Skeletal muscle tissue (tissue), 4 donors: ENCODE results near the gene SEPTIN5. TPM values are rescaled to one million over a fixed set of nuclear protein-coding genes. Genes with fewer than 3 reads are reported as not detected.

Source experiments
- H3K27ac ChIP-seq: one replicate; pipeline ENCODE4 v1.7.0; 2013; ENCODE audit warnings: mild to moderate bottlenecking, low read depth, low read length, inconsistent platforms
- H3K27me3 ChIP-seq, 3 donors: one replicate each; pipeline ENCODE4 v1.7.0; 2013; ENCODE audit warnings: low read length in 3 of 3; ENCODE audit not compliant: control insufficient read depth in 3 of 3, insufficient read depth in 3 of 3
- H3K36me3 ChIP-seq, 3 donors: one replicate each; pipeline ENCODE4 v1.7.0; 2013; ENCODE audit warnings: low read length in 3 of 3; ENCODE audit not compliant: control insufficient read depth in 3 of 3, insufficient read depth in 3 of 3
- H3K4me1 ChIP-seq, 3 donors: one replicate each; pipeline ENCODE4 v1.7.0; 2013; ENCODE audit warnings: low read length in 3 of 3, mild to moderate bottlenecking in 3 of 3; ENCODE audit not compliant: control insufficient read depth in 3 of 3, insufficient read depth in 3 of 3
- H3K4me3 ChIP-seq, 3 donors: one replicate each; pipeline ENCODE4 v1.7.0; 2013; ENCODE audit warnings: low read length in 3 of 3
- H3K9ac ChIP-seq, 3 donors: one replicate each; pipeline ENCODE4 v1.7.0; 2013; ENCODE audit warnings: low read length in 3 of 3, mild to moderate bottlenecking in 3 of 3, moderate library complexity in 2 of 3, low read depth in 1 of 3
- H3K9me3 ChIP-seq, 3 donors: one replicate each; pipeline ENCODE4 v1.7.0; 2013; ENCODE audit warnings: low read length in 3 of 3; ENCODE audit not compliant: control insufficient read depth in 3 of 3
- total RNA-seq: library from RNA; depleted of rRNA; stranded (reverse); fragments of >200 nt; gene quantifications from one replicate; pipeline ENCODE4 v1.2.3, GENCODE V29; 2014
- donor health status: Osteomylitis.

Gene SEPTIN5
- total RNA-seq, 1 donor from 2014 or later, result 28.7 TPM

DNA sequence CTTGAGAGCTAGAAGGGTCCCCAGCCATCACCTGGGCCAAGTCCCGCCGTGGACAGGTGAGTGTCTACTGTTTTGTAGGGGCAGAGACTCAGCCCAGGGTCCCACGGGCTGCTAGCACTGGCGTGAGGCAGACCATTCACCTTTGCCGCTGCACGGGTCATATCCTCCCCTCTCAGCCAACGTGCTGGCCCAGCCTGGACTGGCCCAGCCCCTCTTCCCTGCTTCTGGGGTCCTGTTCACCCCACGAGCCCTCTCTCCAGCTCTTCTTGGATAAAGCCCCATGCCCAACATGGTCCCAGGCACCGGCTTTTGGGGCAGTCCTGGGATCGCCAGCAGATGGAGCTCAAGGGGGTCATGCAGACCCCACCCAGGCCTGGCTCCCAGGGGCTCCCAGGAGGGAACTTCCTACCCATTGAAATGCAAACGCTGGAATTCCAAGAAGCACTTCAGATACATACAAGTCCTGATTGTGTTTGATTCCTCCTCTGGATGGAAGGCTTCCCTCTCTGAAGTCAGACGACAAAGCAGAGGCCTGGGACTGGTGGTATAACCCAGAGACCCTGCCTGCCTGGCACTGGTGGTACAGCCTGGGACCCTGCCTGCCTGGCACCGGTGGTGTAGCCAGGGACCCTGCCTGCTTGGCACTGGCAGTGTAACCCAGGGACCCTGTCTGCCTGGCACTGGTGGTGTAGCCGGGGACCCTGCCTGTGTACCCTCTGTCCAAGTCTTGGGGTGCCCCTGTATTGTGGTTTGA is 8.9 kb upstream of the SEPTIN5 start:
- Histone ChIP-seq H3K9ac (no peak overlapping the region), H3K4me3 (no peak overlapping the region), H3K4me1 (peaks cover 18 to 22% (median 21%) of the 10 kb centered on the region in 3 donors), H3K27me3 (peaks cover 0 to 21% (median 4%) of the 10 kb centered on the region in 3 donors), H3K27ac (no peak overlapping the region), H3K36me3 (no peaks in the 10 kb centered on the region), H3K9me3 (no peaks in the 10 kb centered on the region)

DNA sequence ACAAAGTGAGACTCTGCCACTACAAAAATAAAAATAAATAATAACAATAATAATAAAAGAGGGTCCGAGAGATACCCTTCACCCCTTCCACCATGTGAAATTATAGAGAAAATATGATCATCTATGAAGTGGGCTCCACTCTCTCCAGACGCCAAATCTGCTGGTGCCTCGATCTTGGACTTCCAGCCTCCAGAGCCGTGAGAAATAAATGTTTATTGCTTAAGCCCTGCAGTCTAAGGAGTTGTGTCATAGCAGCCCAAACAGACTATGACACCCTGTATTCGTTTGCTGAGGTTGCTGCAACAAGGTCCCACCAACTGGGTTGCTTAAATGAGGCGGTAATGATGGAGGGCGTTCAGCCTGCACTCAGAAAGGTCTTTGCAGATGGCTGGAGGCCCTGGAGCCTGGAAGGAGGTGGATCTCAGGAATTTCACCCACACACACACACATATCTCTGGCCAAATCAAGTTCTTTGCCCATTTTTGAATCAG is 7.6 kb upstream of the SEPTIN5 start:
- Histone ChIP-seq H3K9me3 (no peaks in the 10 kb centered on the region), H3K27me3 (peaks cover 0 to 21% (median 4%) of the 10 kb centered on the region in 3 donors), H3K27ac (no peak overlapping the region), H3K4me1 (peaks cover 18 to 22% (median 21%) of the 10 kb centered on the region in 3 donors), H3K4me3 (no peak overlapping the region), H3K36me3 (no peaks in the 10 kb centered on the region), H3K9ac (no peak overlapping the region)

DNA sequence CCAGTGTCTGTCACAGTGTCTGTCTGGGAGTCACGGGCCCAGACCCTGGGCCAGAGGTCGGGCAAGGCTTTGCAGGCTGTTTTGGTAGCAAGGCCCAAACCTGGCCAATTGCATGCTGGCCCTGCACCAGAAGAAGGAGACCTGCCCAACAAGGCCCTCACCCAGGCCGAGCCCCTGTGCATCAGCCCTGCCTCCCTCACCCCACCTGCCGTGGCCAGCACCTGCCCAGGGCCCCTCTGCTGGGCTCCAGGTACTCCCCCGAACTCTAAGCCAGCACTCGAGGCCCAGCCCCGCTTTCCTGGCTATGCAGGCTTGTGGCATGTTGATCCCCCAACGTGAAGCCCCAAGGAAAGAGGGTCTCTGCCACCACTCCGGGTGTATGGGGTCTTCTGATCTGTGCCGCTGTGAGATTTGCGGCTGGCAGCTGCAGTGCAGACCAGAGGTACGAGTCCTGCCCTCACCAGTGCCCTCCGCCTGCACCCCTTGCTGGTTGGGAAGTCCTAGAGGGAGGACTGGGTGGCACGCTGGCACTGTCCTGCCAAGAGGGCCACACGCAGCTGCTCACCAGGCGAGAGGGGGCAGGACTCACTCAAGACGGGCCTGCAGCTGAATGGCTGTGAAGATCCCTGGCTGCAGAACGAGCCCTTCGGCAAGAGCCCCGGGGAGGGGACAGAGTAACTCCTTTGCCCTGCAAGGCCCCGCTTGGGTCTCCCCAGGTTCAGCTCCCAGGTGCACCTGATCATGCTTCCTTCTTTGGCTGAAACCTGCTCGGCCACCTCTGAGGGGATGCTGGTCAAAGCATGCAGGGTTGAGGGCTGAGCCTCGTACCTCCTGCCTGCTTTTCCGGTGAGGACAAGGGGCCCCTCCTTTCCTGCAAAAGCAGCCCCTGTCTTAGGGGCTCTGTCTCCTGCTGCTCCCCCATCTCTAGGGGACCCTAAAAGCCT is 6.7 kb upstream of the SEPTIN5 start:
- Histone ChIP-seq H3K9me3 (no peaks in the 10 kb centered on the region), H3K27ac (no peak overlapping the region), H3K4me1 (peaks cover 18 to 22% (median 21%) of the 10 kb centered on the region in 3 donors), H3K9ac (peak overlapping the region in 1 of 3 donors; percentile 8), H3K4me3 (no peak overlapping the region), H3K36me3 (no peaks in the 10 kb centered on the region), H3K27me3 (peaks cover 0 to 19% (median 4%) of the 10 kb centered on the region in 3 donors)

DNA sequence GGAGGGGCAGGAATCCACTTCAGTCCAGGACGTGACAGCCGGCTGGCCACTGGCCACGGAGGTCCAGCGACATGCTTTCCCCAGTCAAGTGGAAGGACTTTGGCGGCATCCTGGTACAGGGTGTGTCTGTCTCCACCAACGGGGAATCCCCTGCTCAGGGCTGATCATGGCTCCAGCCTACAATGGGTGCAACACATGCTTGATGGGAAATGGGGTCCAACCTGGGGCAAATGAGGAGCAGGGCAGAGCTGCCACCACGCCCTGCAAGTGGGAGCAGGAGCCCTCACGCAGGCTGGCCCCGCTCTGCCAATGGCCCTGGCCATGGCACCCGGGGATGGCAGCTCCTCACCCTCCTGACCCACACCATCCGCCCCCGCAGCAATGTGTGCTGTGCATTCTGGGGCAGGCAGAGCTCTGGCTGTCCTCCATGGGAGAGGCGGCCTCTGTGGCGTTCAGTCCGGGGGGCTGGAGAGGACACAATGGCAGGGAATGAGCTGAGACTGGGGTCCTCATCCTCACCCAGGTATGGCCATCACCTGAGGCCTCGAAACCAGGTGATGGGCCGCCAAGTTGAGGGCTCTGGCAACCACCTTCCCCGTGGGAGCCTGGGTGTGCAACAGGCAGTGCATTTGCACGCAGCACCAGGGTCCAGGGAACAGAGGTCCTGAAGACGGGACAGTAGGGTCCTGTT is 5.8 kb upstream of the SEPTIN5 start:
- H3K27me3 ChIP-seq, result peaks cover 0 to 18% (median 4%) of the 10 kb centered on the region in 3 donors
- peak overlapping the region in 1 of 3 donors; percentile 40 for H3K9ac ChIP-seq
- H3K36me3 ChIP-seq, result no peaks in the 10 kb centered on the region
- no peak overlapping the region for H3K27ac ChIP-seq
- peak overlapping the region in 2 of 3 donors; percentile 9 to 29 for H3K4me3 ChIP-seq
- H3K9me3 ChIP-seq, result no peaks in the 10 kb centered on the region
- H3K4me1 ChIP-seq, result peaks cover 18 to 22% (median 21%) of the 10 kb centered on the region in 3 donors

DNA sequence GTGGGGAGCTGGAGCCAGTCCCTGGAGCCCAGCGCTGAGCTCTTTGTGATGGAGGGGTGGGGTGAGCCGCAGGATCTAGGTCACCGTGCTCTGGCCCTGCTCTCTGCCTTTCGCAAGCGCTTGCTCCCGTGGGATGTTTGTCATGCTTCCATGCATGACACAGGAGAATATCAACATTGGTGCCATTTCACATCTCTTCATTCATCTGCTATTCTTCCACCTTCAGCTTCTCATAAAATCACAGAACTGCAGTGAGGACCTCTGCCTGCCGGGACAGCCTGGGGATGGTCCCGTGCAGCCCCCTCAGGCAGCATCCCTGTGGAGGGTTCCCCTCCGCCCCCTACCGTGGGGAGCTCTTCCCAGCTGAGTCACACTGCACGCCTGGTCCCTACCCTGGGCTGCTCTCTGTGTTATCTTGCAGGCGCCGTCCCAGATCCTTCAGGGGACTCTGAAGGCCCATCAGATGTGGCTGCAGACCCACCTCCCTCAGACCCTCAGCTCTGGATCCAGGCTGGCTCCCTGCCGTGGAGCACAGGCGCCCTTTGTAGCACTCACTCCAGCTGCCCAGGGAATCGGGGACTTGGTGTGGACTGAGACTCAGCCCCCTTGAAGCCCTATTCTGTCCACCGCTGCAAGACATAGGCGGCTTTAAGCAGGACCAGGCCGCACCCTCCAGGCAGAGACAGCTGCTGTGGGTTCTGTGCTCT is 5.1 kb upstream of the SEPTIN5 start:
- Histone ChIP-seq H3K27me3 (peaks cover 0 to 20% (median 4%) of the 10 kb centered on the region in 3 donors), H3K36me3 (no peaks in the 10 kb centered on the region), H3K27ac (peak overlapping the region; percentile 3), H3K9ac (peak overlapping the region in 1 of 3 donors; percentile 33), H3K9me3 (no peaks in the 10 kb centered on the region), H3K4me1 (peaks cover 18 to 25% (median 21%) of the 10 kb centered on the region in 3 donors), H3K4me3 (peak overlapping the region in 2 of 3 donors; percentile 9 to 29)

DNA sequence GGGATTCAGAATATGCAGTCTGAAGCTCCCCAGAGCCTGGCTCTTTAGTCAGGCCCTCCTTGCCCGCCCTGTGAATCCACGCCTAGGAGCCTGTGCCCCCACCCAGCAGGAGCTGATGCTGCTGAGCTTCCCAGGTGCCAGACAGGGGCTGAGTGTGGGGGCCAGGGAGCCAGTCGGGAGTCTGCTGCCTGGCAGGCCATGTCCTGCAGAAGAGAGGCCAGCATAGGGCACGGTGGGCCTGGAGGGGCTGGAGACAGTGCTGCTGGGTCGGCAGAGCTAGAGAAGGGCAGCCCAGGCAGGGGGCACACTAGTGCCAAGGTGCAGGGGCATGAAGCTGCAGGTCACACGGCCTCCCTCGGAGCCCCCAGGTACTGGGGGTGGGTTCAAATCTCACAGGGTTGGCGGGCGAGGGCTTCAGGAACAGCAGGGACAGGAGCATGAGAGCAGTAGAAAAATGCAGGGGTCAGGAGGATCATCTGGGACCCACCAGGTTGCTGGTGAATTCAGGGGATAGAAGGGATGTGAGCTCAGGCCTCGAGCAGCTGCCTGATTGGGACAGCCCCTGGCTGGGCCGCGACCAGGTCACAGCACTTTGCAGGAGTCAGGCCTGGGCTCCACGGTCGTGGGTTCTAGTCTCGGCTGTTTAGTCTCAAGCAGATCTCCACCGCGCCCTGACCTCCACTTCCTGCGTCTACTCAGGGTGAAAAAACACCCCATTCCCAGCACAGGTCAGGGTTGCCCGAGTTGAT is 4.1 kb upstream of the SEPTIN5 start:
- H3K27ac ChIP-seq, result no peak overlapping the region
- H3K4me1 ChIP-seq, result peaks cover 23 to 31% (median 28%) of the 10 kb centered on the region in 3 donors
- no peaks in the 10 kb centered on the region for H3K9me3 ChIP-seq
- H3K4me3 ChIP-seq, result no peak overlapping the region
- H3K27me3 ChIP-seq, result peaks cover 4 to 11% (median 4%) of the 10 kb centered on the region in 3 donors
- no peaks in the 10 kb centered on the region for H3K36me3 ChIP-seq
- no peak overlapping the region for H3K9ac ChIP-seq

DNA sequence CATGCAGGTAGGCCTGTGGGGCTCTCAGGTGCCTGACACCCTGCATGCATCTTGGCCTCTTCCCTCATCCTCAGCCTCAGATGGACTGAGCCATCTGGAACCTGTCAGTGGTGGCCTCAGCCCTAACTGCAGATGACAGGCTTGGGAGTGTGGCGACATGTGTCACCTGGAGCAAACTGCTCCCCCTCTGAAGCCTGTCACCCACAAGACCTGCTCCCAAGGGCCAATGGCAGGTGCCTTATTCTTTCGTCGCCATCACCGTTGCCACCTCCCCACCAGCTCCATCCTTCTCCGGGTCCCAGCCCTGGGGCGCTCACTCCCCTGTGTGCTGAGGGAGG is 3.6 kb upstream of the SEPTIN5 start:
- H3K4me3 ChIP-seq, result no peak overlapping the region
- no peaks in the 10 kb centered on the region for H3K9me3 ChIP-seq
- peaks cover 4 to 9% (median 4%) of the 10 kb centered on the region in 3 donors for H3K27me3 ChIP-seq
- H3K27ac ChIP-seq, result no peak overlapping the region
- peaks cover 23 to 31% (median 28%) of the 10 kb centered on the region in 3 donors for H3K4me1 ChIP-seq
- no peak overlapping the region for H3K9ac ChIP-seq
- H3K36me3 ChIP-seq, result no peaks in the 10 kb centered on the region

DNA sequence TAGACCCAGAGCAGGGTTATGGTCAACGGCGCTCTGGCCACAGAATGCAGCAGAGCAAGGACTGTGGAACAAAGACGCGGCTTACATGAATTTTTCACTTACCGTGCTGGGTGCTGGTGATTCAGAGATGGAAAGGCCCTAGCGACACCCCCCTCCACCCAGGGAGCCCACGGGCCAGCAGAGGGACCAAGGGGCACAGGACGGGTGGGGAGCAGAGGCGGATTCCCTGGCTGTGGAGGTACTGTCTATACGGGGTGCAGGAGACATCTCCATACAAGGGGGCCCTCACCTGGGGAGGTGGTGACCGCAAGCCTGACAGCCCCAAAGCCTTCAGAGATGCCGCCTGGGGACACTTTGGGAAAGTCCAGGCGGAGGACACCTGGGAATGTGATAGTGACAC is 1.1 kb upstream of the SEPTIN5 start:
- Histone ChIP-seq H3K27ac (no peak overlapping the region), H3K9me3 (no peaks in the 10 kb centered on the region), H3K4me3 (no peak overlapping the region), H3K36me3 (no peaks in the 10 kb centered on the region), H3K9ac (no peak overlapping the region), H3K27me3 (peaks cover 4 to 6% (median 5%) of the 10 kb centered on the region in 3 donors), H3K4me1 (peaks cover 28 to 41% (median 34%) of the 10 kb centered on the region in 3 donors)
